Heart left ventricle (tissue), 16 donors: Measurements from ENCODE around the gene MAGEA4. TPM values are rescaled to one million over a fixed set of nuclear protein-coding genes. Genes with fewer than 3 reads are reported as not detected.
A peak's percentile ranks its signal among the peaks of the same experiment; 100 is the strongest.
"Not testable (repeated sequence)": the region's sequence is repeated elsewhere in the genome, so short reads cannot be mapped to it uniquely, and the experiment has no call there.

Experiments used
- ATAC-seq, 4 donors: fragments of 200-7000 bp; cut with Tn5 transposase; one replicate each; pipeline ENCODE4 v1.9.1; 2020 to 2022; ENCODE audit warnings: moderate library complexity in 4 of 4, mild to moderate bottlenecking in 3 of 4, moderate number of reproducible peaks in 1 of 4
- DNase-seq, 5 donors: peaks; one replicate each; pipeline ENCODE4 v3.0.0-alpha.2; 2020
- H3K27ac ChIP-seq, 12 donors: fragments of 200-600 bp; sonication (generic) in 4 of 12; one replicate each; pipeline versions ENCODE4 v1.5.0 to v1.8.0; 2016 to 2022; ENCODE audit warnings: mild to moderate bottlenecking in 2 of 12
- H3K27me3 ChIP-seq, 9 donors: fragments of 200-600 bp; sonication (generic) in 2 of 9; one replicate each; pipeline versions ENCODE4 v1.5.1 to v1.8.0; 2016 to 2022; ENCODE audit warnings: mild to moderate bottlenecking in 3 of 9
- H3K36me3 ChIP-seq, 9 donors: fragments of 200-600 bp; sonication (generic) in 2 of 9; one replicate each; pipeline versions ENCODE4 v1.5.0 to v1.8.0; 2018 to 2022; ENCODE audit warnings: mild to moderate bottlenecking in 2 of 9
- H3K4me1 ChIP-seq, 12 donors: fragments of 200-600 bp; sonication (generic) in 4 of 12; one replicate each; pipeline versions ENCODE4 v1.5.0 to v1.8.0; 2016 to 2022; ENCODE audit warnings: mild to moderate bottlenecking in 3 of 12
- H3K4me3 ChIP-seq, 12 donors: fragments of 200-600 bp; sonication (generic) in 4 of 12; one replicate each; pipeline versions ENCODE4 v1.5.0 to v1.8.0; 2017 to 2022; ENCODE audit warnings: mild to moderate bottlenecking in 9 of 12, moderate library complexity in 4 of 12
- H3K9me3 ChIP-seq, 12 donors: fragments of 200-600 bp; sonication (generic) in 4 of 12; one replicate each; pipeline versions ENCODE4 v1.5.0 to v1.8.0; 2016 to 2022; ENCODE audit warnings: mild to moderate bottlenecking in 1 of 12
- CTCF ChIP-seq, 12 donors: fragments of 200-600 bp; sonication (generic) in 4 of 12; IDR thresholded peaks; one replicate each; pipeline versions ENCODE4 v1.5.0 to v1.8.0; 2018 to 2022; ENCODE audit warnings: antibody characterized with exemption in 12 of 12, mild to moderate bottlenecking in 5 of 12
- POLR2A ChIP-seq, 2 donors: fragments of 450-650 bp; IDR thresholded peaks; one replicate each; pipeline ENCODE4 v1.6.1; 2017; ENCODE audit warnings: antibody characterized with exemption in 2 of 2, mild to moderate bottlenecking in 2 of 2, moderate library complexity in 2 of 2
- WGBS, 4 donors: extraction: QIAGEN DNeasy Blood & Tissue Kit in 2 of 4; methylation state at CpG; one replicate each; pipeline versions ENCODE4 v1.1.5 to v1.1.7; 2013 to 2018; 5-methylcytosine and 5-hydroxymethylcytosine counted together
- intact Hi-C, 10 donors: fragments of 100-400 bp; cut with DNase I; formaldehyde crosslinking; loops; one replicate each; pipeline versions ENCODE4 v1.11.1 to v1.14.2; 2022
- polyA plus RNA-seq, 2 donors: library from polyadenylated mRNA; stranded (reverse); fragments of 200-250 nt; gene quantifications; one replicate each; pipeline ENCODE4 v1.2.3, GENCODE V29; 2013
- total RNA-seq, 9 donors: library from RNA; depleted of rRNA in 2 of 9; stranded (reverse); fragments of >200 nt in 2 of 9; fragmentation: NEBNext Ultra II Directional in 3 of 9; extraction: Animal tissue kit (Norgen Biotek cat#: 25700) in 3 of 9; gene quantifications; one replicate each; pipeline versions ENCODE4 v1.1.0 to v1.2.4, GENCODE V29; 2016 to 2023
- donor health status: ischemic (EF 13 %, LVEDD 7.1; RV severe dilation, severe dysfunction).
- donor health status: healthy with polysubstance abuse.
- donor health status: DM: no; HTN: yes; CAD: no.
- donor health status: DM: no; HTN: no; CAD: no.
- donor health status: ischemic (EF 25% LVEDD 6.9; RV normal size, moderate dysfunction).
- donor health status: ischemic (EF 25% LVEDD 5.7; RV mildly dilated, moderate dysfunction).
- donor health status: healthy.
- donor health status: DM: yes; HTN: yes; CAD: no.
- donor health status: ischemic (EF 35%, LVEDD 5.7; RV mildly dilated, moderate dysfunction).
- donor health status: nonischemic (EF 11% LVEDD 7.7; RV severe dilation, severe dysfunction).
- donor health status: DM: yes; HTN: yes; CAD: no.
- donor health status: PGD.
- donor health status: ischemic (EF 29% LVEDD 5.4; RV normal size, mild dysfunction).
- donor health status: nonischemic (EF 23%, LVEDD 6.1; RV moderate dilation, normal function).

Gene MAGEA4
- total and polyA plus RNA-seq, 11 donors: not detected

- Histone ChIP-seq H3K9me3 (no peaks in the 10 kb centered on the region), H3K4me1 (peaks cover 0 to 7% (median 0%) of the 10 kb centered on the region in 12 donors), H3K27ac (no peak overlapping the region), H3K27me3 (peaks cover 0 to 5% (median 0%) of the 10 kb centered on the region in 9 donors), H3K36me3 (no peaks in the 10 kb centered on the region), H3K4me3 (no peak overlapping the region)
- DNase-seq (peak; percentile 24 to 76 (median 52)), ATAC-seq (peak in 3 of 4 donors; percentile 97 to 99 (median 98))
- intact Hi-C loops: no loop called here
- WGBS, 4 donors: 48 to 59% (median 52%) methylated on average over 6 of the region's 6 CpGs
- TF ChIP-seq POLR2A (IDR thresholded peaks at IDR 0.05) (no peak), CTCF (IDR thresholded peaks at IDR 0.05) (no peak)
Measured at GRCh38 chrX:151902813-151903591, 9.7 kb upstream of the MAGEA4 start.

- intact Hi-C loops: no loop called here
- no peaks in the 10 kb centered on the region for H3K27me3 ChIP-seq
- no peak overlapping the region for H3K27ac ChIP-seq
- H3K4me3 ChIP-seq: no peak overlapping the region
- no peak for ATAC-seq
- H3K9me3 ChIP-seq: no peaks in the 10 kb centered on the region
- WGBS, 4 donors: 69 to 88% (median 83%) methylated on average over 12 of the region's 12 CpGs
- H3K4me1 ChIP-seq: peaks cover 0 to 7% (median 0%) of the 10 kb centered on the region in 12 donors
- H3K36me3 ChIP-seq: no peaks in the 10 kb centered on the region
- TF ChIP-seq POLR2A (IDR thresholded peaks at IDR 0.05): no peak
- no peak for TF ChIP-seq CTCF (IDR thresholded peaks at IDR 0.05)
- no peak for DNase-seq
Measured at GRCh38 chrX:151904989-151905388, 7.7 kb upstream of the MAGEA4 start.

- Histone ChIP-seq H3K4me1 (no peaks in the 10 kb centered on the region), H3K9me3 (no peaks in the 10 kb centered on the region), H3K27ac (no peak overlapping the region), H3K4me3 (no peak overlapping the region), H3K36me3 (no peaks in the 10 kb centered on the region), H3K27me3 (no peaks in the 10 kb centered on the region)
- 82 to 91% (median 84%) methylated on average over 6 to 11 of the region's 11 CpGs for WGBS, 4 donors
- DNase-seq (no peak), ATAC-seq (no peak)
- TF ChIP-seq CTCF (IDR thresholded peaks at IDR 0.05): no peak
- no peak for TF ChIP-seq POLR2A (IDR thresholded peaks at IDR 0.05)
- intact Hi-C loops: no loop called here
Measured at GRCh38 chrX:151912221-151912620, 468 bp upstream of the MAGEA4 start.

- H3K36me3 ChIP-seq, intact Hi-C loops, H3K9me3 ChIP-seq, H3K27ac ChIP-seq, H3K27me3 ChIP-seq, DNase-seq, ATAC-seq, H3K4me3 ChIP-seq, H3K4me1 ChIP-seq: not testable (repeated sequence)
- 91 to 95% (median 93%) methylated on average over 7 to 18 of the region's 18 CpGs for WGBS, 4 donors
Measured at GRCh38 chrX:151918736-151919135, 6.0 kb downstream of the MAGEA4 start.

GRCh38 chrX:151919610-151920009, 6.9 kb downstream of the MAGEA4 start:
- Histone ChIP-seq H3K36me3 (no peaks in the 10 kb centered on the region), H3K27ac (no peak overlapping the region), H3K4me3 (no peak overlapping the region), H3K4me1 (no peaks in the 10 kb centered on the region), H3K27me3 (no peaks in the 10 kb centered on the region), H3K9me3 (no peaks in the 10 kb centered on the region)
- ATAC-seq (no peak), DNase-seq (no peak)
- TF ChIP-seq POLR2A (IDR thresholded peaks at IDR 0.05) (no peak), CTCF (IDR thresholded peaks at IDR 0.05) (no peak)
- 91 to 97% (median 94%) methylated on average over 11 of the region's 11 CpGs for WGBS, 4 donors
- intact Hi-C loops: no loop called here
